ENCODE data around the gene CKS2.

GRCh38 chr9:89365532-89365912 is 54.5 kb downstream of the CKS2 start:
- TF ChIP-seq CTCF (IDR thresholded peaks at IDR 0.05 in 8 of 11, conservative IDR thresholded peaks at IDR 0.05 in 3 of 11) (no peak), POLR2AphosphoS5 (IDR thresholded peaks at IDR 0.05) (no peak), POLR2A (IDR thresholded peaks at IDR 0.05) (no peak)

All from spleen (tissue), 7 donors.